Left hindlimb (tissue), 1 donor: ENCODE measurements around the gene SFXN2.

ENCODE experiments used
- DNase-seq: peaks from one replicate; pipeline ENCODE4 v3.0.0-alpha.2; 2018

The SFXN2 gene

GRCh38 chr10:102779680-102780526 lies 65.5 kb downstream of the SFXN2 start:
- no peak for DNase-seq

- no peak for DNase-seq
These were observed 66.0 kb downstream of the SFXN2 start for GRCh38 chr10:102780527-102780808.

GRCh38 chr10:102781090-102781920 lies 66.9 kb downstream of the SFXN2 start:
- DNase-seq: peak; percentile 56

- no peak for DNase-seq
These were observed 67.6 kb downstream of the SFXN2 start for GRCh38 chr10:102781921-102782557.

- DNase-seq: peak; percentile 78
These were observed 68.5 kb downstream of the SFXN2 start for GRCh38 chr10:102782673-102783551.

- no peak for DNase-seq
These were observed 69.1 kb downstream of the SFXN2 start for GRCh38 chr10:102783568-102783967.

GRCh38 chr10:102785818-102786217 lies 71.4 kb downstream of the SFXN2 start:
- no peak for DNase-seq

GRCh38 chr10:102791754-102792395 lies 77.4 kb downstream of the SFXN2 start:
- DNase-seq: no peak
